ENCODE results near the gene KRT6C.

- no peak for TF ChIP-seq CREB1 (CRISPR knock-in tag; IDR thresholded peaks at IDR 0.05; ENCODE audit: low read depth)
- no peak for TF ChIP-seq POLR2AphosphoS5 (IDR thresholded peaks at IDR 0.05; ENCODE audit: low read depth)
- TF ChIP-seq EZH2phosphoT487 (IDR thresholded peaks at IDR 0.05; ENCODE audit: unreplicated experiment) = no peak
- TF ChIP-seq ZNF331 (CRISPR knock-in tag; IDR thresholded peaks at IDR 0.05; ENCODE audit: low read depth) = no peak
- no peak for TF ChIP-seq EZH2 (IDR thresholded peaks at IDR 0.05; ENCODE audit: low read depth, unreplicated experiment)
- TF ChIP-seq CTCF (conservative IDR thresholded peaks at IDR 0.05; ENCODE audit: low read depth in 2 of 2) = no peak
- no peak for TF ChIP-seq NANOG (IDR thresholded peaks at IDR 0.05; ENCODE audit: borderline replicate concordance)
These were observed 22.4 kb upstream of the KRT6C start for GRCh38 chr12:52496054-52496453.

All from GM23338 (cell line).